Spleen (tissue), 7 donors: ENCODE measurements around the gene KCNH8.

Experiments used
- CTCF ChIP-seq, 11 experiments: fragments of 200-600 bp in 7 of 11; fragments of 450-650 bp in 4 of 11; sonication (generic) in 4 of 11; IDR thresholded peaks in 8 of 11; conservative IDR thresholded peaks in 3 of 11; 1 replicate in 7 of 11; 2 replicates in 4 of 11; pipeline versions ENCODE4 v1.4.0 to v1.8.0; 2016 to 2021; ENCODE audit warnings: antibody characterized with exemption in 11 of 11, inconsistent platforms in 4 of 11, mild to moderate bottlenecking in 1 of 11
- POLR2AphosphoS5 ChIP-seq, 3 donors: sonication (generic); formaldehyde crosslinking; IDR thresholded peaks; one replicate each; pipeline ENCODE4 v1.5.1; 2017; ENCODE audit warnings: antibody characterized with exemption in 3 of 3
- donor health status: DM: no; HTN: no; CAD: no; lungs with moderate emphysema.
- donor health status: DM: no; HTN: no; CAD: no.
- donor health status: DM: no; HTN: no; CAD: no.

DNA sequence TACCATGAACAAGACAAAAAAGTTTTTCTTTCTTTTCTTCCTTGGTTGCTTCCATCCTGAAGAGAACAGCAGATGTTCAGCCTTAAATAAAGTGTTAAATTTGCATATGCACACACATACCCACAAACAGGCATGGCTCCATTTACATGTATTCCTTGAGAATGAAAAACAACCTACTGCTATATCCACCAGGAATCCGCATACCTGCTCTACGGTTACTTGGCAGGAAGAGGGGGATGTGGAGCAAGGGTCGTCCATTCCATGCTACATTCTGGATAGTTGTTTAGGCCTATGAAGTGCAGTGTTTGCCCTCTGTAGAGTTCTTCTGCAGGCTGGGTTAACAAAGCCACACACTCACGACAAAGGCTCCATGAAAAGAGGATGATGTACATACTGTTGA lies 322.8 kb downstream of the KCNH8 start:
- TF ChIP-seq POLR2AphosphoS5 (IDR thresholded peaks at IDR 0.05) (no peak), CTCF (IDR thresholded peaks at IDR 0.05 in 8 of 11, conservative IDR thresholded peaks at IDR 0.05 in 3 of 11) (no peak)
